GM23248 (cell line): ENCODE measurements around the gene PPP1R15B. TPM values are rescaled to one million over a fixed set of nuclear protein-coding genes. Genes with fewer than 3 reads are reported as not detected.

Experiments used
- DNase-seq: peaks from one replicate; pipeline ENCODE4 v3.0.0-alpha.2; 2015
- H2AFZ ChIP-seq: fragments of 200-600 bp; sonication (generic); 2 replicates; pipeline ENCODE4 v1.6.1; 2016; ENCODE audit warnings: antibody characterized with exemption
- H3F3A ChIP-seq: fragments of 200-600 bp; sonication (generic); 2 replicates; pipeline ENCODE4 v1.6.1; 2016; ENCODE audit warnings: mild to moderate bottlenecking, antibody characterized with exemption, mixed run types; ENCODE audit not compliant: insufficient read depth
- H3K27ac ChIP-seq: fragments of 200-600 bp; sonication (generic); 2 replicates; pipeline ENCODE4 v1.5.1; 2016; ENCODE audit warnings: mild to moderate bottlenecking
- H3K27me3 ChIP-seq: fragments of 200-600 bp; sonication (generic); replicated peaks from 2 replicates; pipeline ENCODE4 v1.6.1; 2016; ENCODE audit warnings: mild to moderate bottlenecking; ENCODE audit not compliant: insufficient read depth
- H3K36me3 ChIP-seq: fragments of 200-600 bp; sonication (generic); 2 replicates; pipeline ENCODE4 v1.6.1; 2016; ENCODE audit warnings: low read depth, mild to moderate bottlenecking
- H3K4me1 ChIP-seq: fragments of 200-600 bp; sonication (generic); 2 replicates; pipeline ENCODE4 v1.6.1; 2016; ENCODE audit warnings: mild to moderate bottlenecking; ENCODE audit not compliant: insufficient read depth
- H3K4me2 ChIP-seq: fragments of 200-600 bp; sonication (generic); one replicate; pipeline ENCODE4 v1.6.1; 2016; ENCODE audit warnings: mild to moderate bottlenecking; ENCODE audit not compliant: unreplicated experiment
- H3K4me3 ChIP-seq: fragments of 200-600 bp; sonication (generic); 2 replicates; pipeline ENCODE4 v1.5.1; 2016; ENCODE audit warnings: mild to moderate bottlenecking
- H3K79me2 ChIP-seq: fragments of 200-600 bp; sonication (generic); 2 replicates; pipeline ENCODE4 v1.6.1; 2016; ENCODE audit warnings: mild to moderate bottlenecking; ENCODE audit not compliant: insufficient read depth
- H3K9ac ChIP-seq: fragments of 200-600 bp; sonication (generic); 2 replicates; pipeline ENCODE4 v1.6.1; 2016; ENCODE audit warnings: mild to moderate bottlenecking
- H3K9me2 ChIP-seq: fragments of 200-600 bp; sonication (generic); 2 replicates; pipeline ENCODE4 v1.6.1; 2016; ENCODE audit warnings: mixed run types, mild to moderate bottlenecking, moderate library complexity; ENCODE audit not compliant: insufficient read depth
- H3K9me3 ChIP-seq: fragments of 200-600 bp; sonication (generic); one replicate; pipeline ENCODE4 v1.6.1; 2017; ENCODE audit warnings: low read depth
- H4K20me1 ChIP-seq: fragments of 200-600 bp; sonication (generic); 2 replicates; pipeline ENCODE4 v1.6.0; 2016; ENCODE audit not compliant: insufficient read depth
- EZH2 ChIP-seq: fragments of 200-600 bp; sonication (generic); IDR thresholded peaks from 2 replicates; pipeline ENCODE4 v1.6.1; 2018; ENCODE audit warnings: antibody characterized with exemption, mild to moderate bottlenecking; ENCODE audit not compliant: insufficient read depth, poor library complexity, severe bottlenecking
- EZH2phosphoT487 ChIP-seq: fragments of 200-600 bp; sonication (generic); IDR thresholded peaks from 2 replicates; pipeline ENCODE4 v1.6.1; 2018; ENCODE audit warnings: antibody characterized with exemption, moderate library complexity, mild to moderate bottlenecking, low read depth; ENCODE audit not compliant: insufficient read depth
- WGBS, 2 experiments: methylation state at CpG; one replicate each; pipeline ENCODE4 v1.1.6; 2015 to 2017; ENCODE audit warnings: low lambda C conversion rate in 2 of 2, low coverage in 1 of 2; ENCODE audit errors: missing lambda C conversion rate in 2 of 2; 5-methylcytosine and 5-hydroxymethylcytosine counted together
- in situ Hi-C: fragments of 300-500 bp; cut with MboI; formaldehyde crosslinking; loops from 2 replicates; pipeline ENCODE4 v1.15.0; 2020
- polyA plus RNA-seq: library from polyadenylated mRNA; unstranded; fragments of >200 nt; fragmentation: Nextera tagmentation; extraction: Ambion mirVana; gene quantifications from 2 replicates; pipeline ENCODE4 v1.2.1, GENCODE V29; 2016
- total RNA-seq: library from RNA; depleted of rRNA; stranded (reverse); fragments of >200 nt; shearing (Covaris generic); gene quantifications from 2 replicates; pipeline ENCODE4 v1.2.3, GENCODE V29; 2014

The PPP1R15B gene
- total and polyA plus RNA-seq, 2 experiments from 2014 or later, result 14.5 to 28.4 TPM

- DNase-seq, result no peak
- H3K27ac ChIP-seq, result peak overlapping the region; percentile 6; the same call in 1 of the 2 replicates
- H3K4me3 ChIP-seq, result no peak overlapping the region
- H3F3A ChIP-seq, result peaks cover 39% of the 10 kb centered on the region
- H3K4me1 ChIP-seq, result peaks cover 16% of the 10 kb centered on the region
- H3K9ac ChIP-seq, result no peak overlapping the region
- peaks cover 12% of the 10 kb centered on the region for H3K36me3 ChIP-seq
- no peak overlapping the region for H3K4me2 ChIP-seq
- no peak for TF ChIP-seq EZH2phosphoT487
- no peak for TF ChIP-seq EZH2
- WGBS, 2 experiments, result 87 to 96% methylated on average over 1 of the region's 1 CpG
- H3K9me2 ChIP-seq, result no peaks in the 10 kb centered on the region
- H3K27me3 ChIP-seq, result no peaks in the 10 kb centered on the region
- no peak overlapping the region for H2AFZ ChIP-seq
- peaks cover 43% of the 10 kb centered on the region for H3K79me2 ChIP-seq
- H4K20me1 ChIP-seq, result peaks cover 23% of the 10 kb centered on the region
- H3K9me3 ChIP-seq, result no peaks in the 10 kb centered on the region
- in situ Hi-C loops, result no loop called here
Observed at GRCh38 chr1:204413170-204413535, 1.5 kb upstream of the PPP1R15B start.

GRCh38 chr1:204410688-204411450 lies 748 bp downstream of the PPP1R15B start:
- peak overlapping the region; percentile 67 for H2AFZ ChIP-seq
- peak overlapping the region; percentile 92 for H3K4me2 ChIP-seq
- in situ Hi-C loops, result no loop called here
- H3K9me2 ChIP-seq, result no peaks in the 10 kb centered on the region
- H3K36me3 ChIP-seq, result peaks cover 25% of the 10 kb centered on the region
- peak overlapping the region; percentile 99 for H3K4me3 ChIP-seq
- peaks cover 63% of the 10 kb centered on the region for H3K79me2 ChIP-seq
- TF ChIP-seq EZH2phosphoT487 (no peak), EZH2 (no peak)
- peaks cover 42% of the 10 kb centered on the region for H3F3A ChIP-seq
- H3K4me1 ChIP-seq, result peaks cover 8% of the 10 kb centered on the region; the same call in 1 of the 2 replicates
- DNase-seq, result peak; percentile 78
- no peaks in the 10 kb centered on the region for H3K9me3 ChIP-seq
- H4K20me1 ChIP-seq, result peaks cover 42% of the 10 kb centered on the region
- H3K27me3 ChIP-seq, result no peaks in the 10 kb centered on the region
- H3K9ac ChIP-seq, result peak overlapping the region; percentile 99
- WGBS, 2 experiments, result 0 to 1% methylated on average over 36 to 38 of the region's 38 CpGs
- peak overlapping the region; percentile 98 for H3K27ac ChIP-seq

DNA sequence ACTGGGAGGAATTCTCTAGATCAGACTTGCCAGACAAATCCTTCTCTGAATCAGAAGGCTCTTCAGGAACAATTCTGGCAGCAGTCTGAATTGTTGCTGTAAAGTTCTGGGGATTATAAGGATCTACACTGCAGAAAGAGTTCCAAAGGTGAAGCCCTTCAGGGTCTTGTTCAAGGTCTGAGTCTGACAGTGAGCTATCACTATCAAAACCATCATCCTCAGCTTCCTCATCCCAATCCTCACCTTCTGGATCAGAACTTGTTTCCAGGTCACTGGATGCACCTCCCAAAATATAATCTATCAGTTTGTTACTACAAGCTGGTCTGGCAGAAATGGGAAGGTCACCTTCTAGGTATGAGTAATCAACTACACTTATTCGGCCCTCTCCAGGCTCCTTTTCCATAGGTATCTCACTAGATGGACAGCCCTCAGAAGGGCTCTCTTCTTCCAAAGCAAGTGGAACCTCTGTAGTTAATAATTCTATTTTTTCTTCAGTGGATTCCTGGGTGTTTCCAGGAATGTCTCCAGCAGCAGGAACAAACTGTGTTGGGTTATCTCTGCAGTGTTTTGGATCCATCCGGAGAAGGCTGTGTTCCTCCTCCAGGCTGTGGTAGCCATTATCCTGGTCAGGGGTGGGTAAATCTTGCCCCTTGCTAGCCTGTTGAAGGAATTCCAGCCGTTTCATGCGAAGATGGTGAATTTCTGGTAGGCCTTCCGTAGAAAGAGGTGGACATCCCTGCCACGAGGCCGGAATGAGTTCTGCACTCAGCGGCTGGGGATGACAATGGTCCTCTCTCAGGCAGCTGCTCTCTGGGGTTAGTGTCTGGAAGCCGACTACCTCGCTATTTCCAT lies 1.6 kb downstream of the PPP1R15B start:
- peak; percentile 42 for DNase-seq
- WGBS, 2 experiments, result 0 to 4% methylated on average over 10 of the region's 10 CpGs
- Histone ChIP-seq H3K4me1 (peaks cover 16% of the 10 kb centered on the region), H3F3A (peaks cover 51% of the 10 kb centered on the region), H3K79me2 (peaks cover 71% of the 10 kb centered on the region), H3K9me2 (no peaks in the 10 kb centered on the region), H4K20me1 (peaks cover 47% of the 10 kb centered on the region), H3K9ac (peak overlapping the region; percentile 99), H3K27me3 (no peaks in the 10 kb centered on the region), H3K4me2 (peak overlapping the region; percentile 92), H3K9me3 (no peaks in the 10 kb centered on the region), H2AFZ (no peak overlapping the region), H3K36me3 (peaks cover 33% of the 10 kb centered on the region), H3K4me3 (peak overlapping the region; percentile 99), H3K27ac (peak overlapping the region; percentile 98)
- TF ChIP-seq EZH2, result no peak
- no peak for TF ChIP-seq EZH2phosphoT487
- in situ Hi-C loops, result no loop called here

- Histone ChIP-seq H3K9me3 (no peaks in the 10 kb centered on the region), H3K4me2 (peak overlapping the region; percentile 92), H2AFZ (no peak overlapping the region), H3K9ac (peak overlapping the region; percentile 99), H4K20me1 (peaks cover 52% of the 10 kb centered on the region), H3K9me2 (no peaks in the 10 kb centered on the region), H3K4me1 (peaks cover 19% of the 10 kb centered on the region), H3K79me2 (peaks cover 80% of the 10 kb centered on the region), H3K27me3 (no peaks in the 10 kb centered on the region), H3K36me3 (peaks cover 42% of the 10 kb centered on the region), H3K27ac (no peak overlapping the region), H3K4me3 (peak overlapping the region; percentile 99), H3F3A (peaks cover 57% of the 10 kb centered on the region)
- WGBS, 2 experiments, result 0 to 1% methylated on average over 3 of the region's 3 CpGs
- TF ChIP-seq EZH2phosphoT487, result no peak
- DNase-seq, result peak; percentile 37
- in situ Hi-C loops, result no loop called here
Observed at GRCh38 chr1:204409123-204409522, 2.5 kb downstream of the PPP1R15B start.
